HFF-Myc (cell line): ENCODE results near the gene SH3D21.

ENCODE experiments used
- DNase-seq: peaks from one replicate; pipeline ENCODE4 v3.0.0-alpha.2; 2011; ENCODE audit warnings: low read depth; ENCODE audit errors: extremely low read depth
- H3K4me3 ChIP-seq: replicated peaks from 2 replicates; pipeline ENCODE4 v1.5.1; 2011; ENCODE audit warnings: low read depth, mild to moderate bottlenecking, control low read depth, low read length
- TF ChIP-seq, protein P1 (sequence below): IDR thresholded peaks from 2 replicates; pipeline ENCODE4 v1.5.1; 2012; ENCODE audit warnings: mild to moderate bottlenecking, low read depth, low read length, control low read depth; ENCODE audit errors: missing control alignments

SH3D21 gene

DNA sequence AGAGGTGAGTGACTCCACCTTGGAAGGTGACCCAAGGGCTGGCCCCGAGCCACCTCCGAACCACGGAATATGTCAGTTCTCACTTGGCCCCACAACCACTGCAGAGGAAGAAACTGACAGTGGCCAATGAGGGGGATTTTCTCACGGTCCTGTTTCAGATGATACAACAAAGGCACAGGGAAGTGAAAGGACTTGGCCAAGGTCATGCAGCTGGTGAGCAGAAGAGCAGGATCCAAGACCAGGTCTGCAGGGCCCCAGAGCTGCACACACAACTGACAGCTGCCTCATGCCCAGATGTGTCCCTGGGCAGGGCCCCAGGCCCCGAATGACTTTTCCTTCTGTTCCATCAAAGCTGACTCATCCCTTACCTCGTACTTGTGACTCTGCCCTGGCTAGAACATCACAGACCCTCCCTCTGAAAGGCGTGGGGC is 43.1 kb downstream of the SH3D21 start:
- H3K4me3 ChIP-seq: no peak overlapping the region
- no peak for DNase-seq
- TF ChIP-seq, protein P1, sequence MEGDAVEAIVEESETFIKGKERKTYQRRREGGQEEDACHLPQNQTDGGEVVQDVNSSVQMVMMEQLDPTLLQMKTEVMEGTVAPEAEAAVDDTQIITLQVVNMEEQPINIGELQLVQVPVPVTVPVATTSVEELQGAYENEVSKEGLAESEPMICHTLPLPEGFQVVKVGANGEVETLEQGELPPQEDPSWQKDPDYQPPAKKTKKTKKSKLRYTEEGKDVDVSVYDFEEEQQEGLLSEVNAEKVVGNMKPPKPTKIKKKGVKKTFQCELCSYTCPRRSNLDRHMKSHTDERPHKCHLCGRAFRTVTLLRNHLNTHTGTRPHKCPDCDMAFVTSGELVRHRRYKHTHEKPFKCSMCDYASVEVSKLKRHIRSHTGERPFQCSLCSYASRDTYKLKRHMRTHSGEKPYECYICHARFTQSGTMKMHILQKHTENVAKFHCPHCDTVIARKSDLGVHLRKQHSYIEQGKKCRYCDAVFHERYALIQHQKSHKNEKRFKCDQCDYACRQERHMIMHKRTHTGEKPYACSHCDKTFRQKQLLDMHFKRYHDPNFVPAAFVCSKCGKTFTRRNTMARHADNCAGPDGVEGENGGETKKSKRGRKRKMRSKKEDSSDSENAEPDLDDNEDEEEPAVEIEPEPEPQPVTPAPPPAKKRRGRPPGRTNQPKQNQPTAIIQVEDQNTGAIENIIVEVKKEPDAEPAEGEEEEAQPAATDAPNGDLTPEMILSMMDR: no peak

DNA sequence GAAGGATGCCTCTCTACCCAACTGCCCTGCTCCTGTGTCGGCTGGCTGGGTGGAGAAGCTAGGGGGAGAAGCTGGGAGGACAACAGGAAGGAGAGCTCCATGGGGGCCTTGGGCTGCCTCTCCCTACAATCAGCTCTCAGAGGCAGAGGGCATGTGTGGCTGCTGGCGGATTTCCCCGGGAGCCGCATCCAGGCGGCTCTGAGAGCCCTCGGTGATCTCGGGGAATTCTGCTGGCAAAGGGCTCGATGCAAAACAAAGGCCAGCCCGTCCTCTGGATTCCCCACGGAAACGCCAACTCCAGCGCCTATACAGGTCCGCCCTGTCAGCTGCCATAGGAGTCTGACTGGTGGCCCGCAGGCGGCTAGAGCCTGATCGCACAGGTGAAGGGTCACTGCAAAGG is 43.7 kb downstream of the SH3D21 start:
- no peak overlapping the region for H3K4me3 ChIP-seq
- no peak for DNase-seq
- TF ChIP-seq, protein P1: no peak

GRCh38 chr1:36350659-36351226 is 44.6 kb downstream of the SH3D21 start:
- H3K4me3 ChIP-seq: peak overlapping the region; percentile 20
- TF ChIP-seq, protein P1: no peak
- no peak for DNase-seq

GRCh38 chr1:36351227-36351977 is 45.2 kb downstream of the SH3D21 start:
- H3K4me3 ChIP-seq: peak overlapping the region; percentile 20
- TF ChIP-seq, protein P1: no peak
- peak; percentile 91 for DNase-seq

GRCh38 chr1:36352125-36352909 is 46.1 kb downstream of the SH3D21 start:
- H3K4me3 ChIP-seq: no peak overlapping the region
- no peak for DNase-seq
- TF ChIP-seq, protein P1: peak; percentile 19

DNA sequence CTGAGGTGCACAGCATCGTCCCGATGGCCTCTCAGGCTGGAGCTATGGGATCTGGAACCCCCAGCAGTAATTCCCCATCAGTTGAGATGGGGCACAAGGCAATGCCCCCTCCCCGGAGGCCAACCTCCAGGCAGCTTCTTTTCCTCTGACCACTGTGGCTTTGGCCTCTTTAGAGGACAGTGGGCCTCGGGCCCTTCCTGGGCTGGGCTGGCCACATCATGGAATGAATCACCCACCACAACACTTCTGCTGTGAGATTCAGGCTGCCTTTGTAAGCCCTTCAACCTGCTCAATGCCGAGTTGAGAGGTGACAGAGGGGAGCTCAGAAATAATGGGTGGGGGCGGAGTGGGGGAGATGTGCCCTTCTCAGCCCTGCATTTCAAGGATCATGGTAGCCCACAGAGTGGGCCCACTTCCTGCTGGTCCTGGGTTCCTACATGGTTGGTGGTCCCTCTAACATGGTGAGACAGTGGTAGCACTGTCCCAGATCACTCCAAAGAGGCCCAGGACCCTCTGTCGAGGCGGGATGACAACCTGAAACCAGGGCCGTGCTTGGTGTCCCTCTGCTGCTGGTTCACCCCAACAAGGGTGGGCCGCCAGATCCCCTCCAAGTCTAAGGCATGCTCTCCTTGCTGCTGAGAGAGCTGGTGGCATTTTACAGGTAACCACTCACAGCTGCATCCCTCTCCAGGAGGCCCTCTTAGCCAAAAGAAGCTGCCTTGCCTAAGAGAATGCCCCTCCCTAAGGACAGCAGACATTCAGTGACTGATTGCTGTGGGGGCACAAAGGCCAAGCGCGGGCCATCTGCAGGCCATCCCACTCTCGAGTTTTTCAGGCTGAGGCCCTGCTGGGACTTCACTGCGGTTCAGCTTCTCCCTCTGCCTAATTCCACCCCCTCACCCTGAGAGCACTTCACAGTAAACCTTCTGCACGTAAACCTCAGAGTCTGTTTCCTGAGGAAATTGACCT is 47.0 kb downstream of the SH3D21 start:
- H3K4me3 ChIP-seq: no peak overlapping the region
- no peak for DNase-seq

More for the DNA sequence above, 47.0 kb downstream of the SH3D21 start:
- TF ChIP-seq, protein P1: no peak
